Measurements from ENCODE around the gene ELL2.
A peak's percentile ranks its signal among the peaks of the same experiment; 100 is the strongest.

Gene ELL2

GRCh38 chr5:95961617-95962474, at the start of gene ELL2:
Gene ELL2 (minus strand): TSS chr5:95961851. CDS start chr5:95961721, 130 bp downstream.
- DNase-seq (ENCODE audit: insufficient read length, low spot score): peak; percentile 92
- peak; percentile 87 for FAIRE-seq

- DNase-seq (ENCODE audit: insufficient read length, low spot score) (no peak), FAIRE-seq (no peak)
Observed at GRCh38 chr5:96008987-96009647, 47.5 kb upstream of the ELL2 start.

DNA sequence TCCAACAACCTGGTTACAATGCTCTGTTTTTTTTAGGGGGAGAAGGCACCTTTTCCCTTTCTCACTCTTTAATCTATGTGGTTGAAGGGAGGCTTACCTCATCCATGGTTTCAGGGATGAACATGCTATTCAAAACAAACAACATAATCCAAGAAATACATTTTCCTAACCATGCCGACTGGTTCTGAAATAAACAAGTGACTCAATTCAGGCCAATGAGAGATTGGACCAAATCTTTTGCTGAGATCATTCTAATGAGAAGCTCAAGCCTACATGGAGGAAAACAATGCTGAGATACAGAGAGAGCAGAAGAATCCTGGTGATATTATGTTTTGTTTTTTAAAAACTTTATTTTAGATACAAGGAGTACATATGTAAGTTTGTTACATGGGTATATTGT, 46.8 kb upstream of the ELL2 start:
- no peak for DNase-seq (ENCODE audit: insufficient read length, low spot score)
- no peak for FAIRE-seq

DNA sequence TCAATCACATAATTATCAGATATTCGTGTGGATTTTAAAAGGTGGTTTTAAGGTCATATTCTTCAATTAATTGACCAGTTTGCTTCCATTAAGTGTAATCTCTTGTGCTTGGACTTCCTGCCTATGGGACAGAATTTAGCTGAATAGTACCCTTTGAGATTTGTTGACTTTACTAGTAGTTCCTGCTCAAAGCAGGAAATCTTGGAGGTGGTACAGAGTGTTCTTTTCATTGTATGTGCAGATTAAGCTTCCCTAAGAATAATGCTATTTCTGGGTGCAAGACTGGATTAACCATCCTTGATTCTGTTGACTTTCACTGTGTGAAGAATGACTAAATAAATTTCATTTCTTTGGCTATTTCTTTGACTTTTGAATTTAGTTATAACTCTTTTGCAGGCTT, 45.4 kb upstream of the ELL2 start:
- no peak for FAIRE-seq
- no peak for DNase-seq (ENCODE audit: insufficient read length, low spot score)

DNA sequence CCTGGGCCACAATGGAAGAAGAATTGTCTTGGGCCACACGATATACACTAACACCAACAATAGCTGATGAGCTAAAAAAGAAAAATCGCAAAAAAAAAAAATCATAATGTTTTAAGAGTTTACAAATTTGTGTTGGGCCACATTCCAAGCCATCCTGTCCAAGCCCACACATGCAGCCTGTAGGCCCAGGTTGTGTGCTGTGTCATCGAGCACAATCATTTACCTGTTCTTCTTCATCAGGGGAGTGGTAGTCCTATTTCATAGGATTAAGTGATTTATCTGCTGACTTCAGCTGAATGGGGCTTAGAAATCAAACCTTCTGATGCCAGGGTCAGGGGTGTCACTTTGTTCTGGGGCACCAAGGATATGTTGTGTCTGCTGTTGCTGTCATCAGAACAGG, 44.6 kb upstream of the ELL2 start:
- FAIRE-seq (peak; percentile 48), DNase-seq (ENCODE audit: insufficient read length, low spot score) (no peak)

- FAIRE-seq (no peak), DNase-seq (ENCODE audit: insufficient read length, low spot score) (no peak)
Observed at GRCh38 chr5:96004754-96005153, 43.1 kb upstream of the ELL2 start.

DNA sequence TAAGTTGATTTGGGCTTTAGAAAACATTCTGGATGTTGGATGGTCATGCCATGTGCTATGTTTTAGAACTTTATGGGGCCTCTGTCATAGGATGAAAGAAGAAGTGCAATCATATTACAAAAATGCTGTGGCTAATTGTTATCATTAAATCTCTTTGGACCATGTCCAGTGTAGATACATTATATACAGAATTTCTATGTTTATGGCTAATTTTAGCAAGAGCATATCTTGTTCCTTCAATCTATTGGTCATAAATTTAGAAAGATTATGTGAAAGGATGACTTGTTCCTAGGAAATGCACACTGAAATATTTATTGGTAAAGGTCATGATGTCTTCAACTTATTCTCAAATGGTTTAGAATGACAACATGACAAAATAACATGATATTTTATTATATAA, 42.4 kb upstream of the ELL2 start:
- FAIRE-seq: no peak
- no peak for DNase-seq (ENCODE audit: insufficient read length, low spot score)

DNA sequence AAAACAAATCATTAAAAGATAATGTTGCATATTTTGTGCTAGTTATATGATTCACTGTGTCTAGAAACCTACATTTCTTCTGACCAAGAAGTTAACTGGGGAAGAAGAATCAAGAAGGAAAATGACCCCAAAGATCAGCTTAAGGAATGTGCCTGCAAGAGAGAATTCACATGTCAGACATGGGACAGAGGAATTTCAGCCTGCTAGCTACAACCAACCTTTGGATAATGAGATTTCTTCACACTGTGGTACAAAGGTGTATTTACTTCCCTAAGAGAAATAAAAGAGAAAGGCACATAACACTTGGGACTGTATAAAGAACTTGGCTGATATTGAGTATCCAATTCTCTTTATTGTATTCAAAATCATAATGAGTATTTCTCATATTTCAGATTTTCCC, 39.6 kb upstream of the ELL2 start:
- FAIRE-seq: no peak
- no peak for DNase-seq (ENCODE audit: insufficient read length, low spot score)

DNA sequence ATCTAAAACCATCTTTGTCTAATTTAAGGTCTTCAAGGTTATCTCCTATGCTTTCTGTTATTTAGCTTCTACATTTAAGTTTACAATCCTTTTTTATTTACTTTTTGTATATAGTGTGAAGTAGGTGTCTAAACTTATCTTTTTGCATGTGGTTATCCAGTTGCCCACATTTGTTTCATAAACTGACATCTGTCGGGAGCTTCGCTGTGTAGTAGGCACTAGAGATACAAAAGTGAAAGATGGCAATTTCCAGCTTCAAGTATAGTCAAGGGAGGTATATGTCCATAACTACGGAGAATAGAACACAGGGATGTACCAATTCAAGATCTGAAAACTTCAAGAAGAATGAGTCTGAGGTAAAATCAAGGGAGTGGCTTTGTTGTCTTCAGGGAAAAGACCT, 38.7 kb upstream of the ELL2 start:
- DNase-seq (ENCODE audit: insufficient read length, low spot score) (no peak), FAIRE-seq (no peak)

DNA sequence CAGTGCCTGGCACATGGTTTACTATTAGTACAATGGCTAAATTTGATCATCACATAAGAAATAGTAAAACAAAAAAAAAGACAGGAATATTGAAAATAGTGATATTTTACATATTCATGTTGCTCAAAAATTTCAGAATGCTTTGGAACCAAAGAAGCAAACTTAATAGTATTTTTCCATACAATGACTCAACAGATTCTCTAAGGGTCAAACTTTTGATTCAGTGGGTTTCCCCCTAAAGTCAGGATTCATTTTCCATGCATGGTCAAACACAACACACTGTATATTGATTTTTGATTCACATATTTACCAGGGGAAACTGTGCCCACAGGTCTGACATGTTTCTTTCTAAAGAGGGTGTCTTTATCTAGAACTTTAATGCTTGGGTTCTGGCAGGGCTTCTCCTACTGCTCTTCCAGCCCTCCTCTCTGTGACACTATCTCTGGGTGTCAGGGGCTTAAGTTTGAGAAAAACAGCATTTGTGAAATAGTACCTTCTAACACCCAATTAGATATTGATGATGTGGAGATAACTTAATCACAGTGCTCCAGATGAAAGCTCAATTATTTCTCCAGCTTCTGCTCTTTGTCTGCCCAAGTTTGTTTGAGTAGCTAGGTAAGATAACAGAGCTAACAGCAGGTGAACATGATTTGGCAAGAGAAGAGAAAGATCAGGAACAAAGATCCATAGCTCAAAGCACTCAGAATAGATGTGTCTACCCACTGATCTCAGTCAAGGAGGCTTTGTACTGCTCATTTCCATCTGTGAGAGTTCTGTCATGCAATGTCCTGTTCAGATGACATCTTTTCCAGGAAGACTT, 35.5 kb upstream of the ELL2 start:
- DNase-seq (ENCODE audit: insufficient read length, low spot score): no peak
- FAIRE-seq: no peak

DNA sequence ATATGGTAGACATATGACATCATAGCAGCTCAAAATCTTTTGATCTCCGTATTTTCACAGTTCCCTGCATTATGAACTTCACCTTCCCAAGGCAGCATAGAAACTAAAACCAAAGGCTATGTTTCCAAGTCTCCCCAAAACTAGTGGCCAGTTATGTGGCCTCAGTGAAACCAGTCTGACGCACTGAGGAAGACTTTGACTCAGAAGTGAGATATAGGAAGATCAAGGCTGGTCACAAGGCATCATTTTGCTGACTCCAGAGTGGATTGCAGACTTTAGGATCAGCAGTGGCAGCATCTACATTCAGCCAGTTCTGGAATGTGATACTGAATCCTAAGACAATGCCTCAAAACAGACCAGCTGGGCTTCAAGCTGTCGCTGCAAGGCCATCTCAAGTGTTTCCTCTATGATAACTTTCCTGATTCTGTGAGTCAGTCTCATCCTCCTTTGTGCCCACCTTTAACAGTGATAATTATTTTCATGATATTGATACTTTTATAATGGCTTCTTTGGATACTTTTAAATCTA, 34.4 kb upstream of the ELL2 start:
- DNase-seq (ENCODE audit: insufficient read length, low spot score) (no peak), FAIRE-seq (no peak)

- DNase-seq (ENCODE audit: insufficient read length, low spot score): no peak
- FAIRE-seq: no peak
Observed at GRCh38 chr5:95993776-95994175, 32.1 kb upstream of the ELL2 start.

DNA sequence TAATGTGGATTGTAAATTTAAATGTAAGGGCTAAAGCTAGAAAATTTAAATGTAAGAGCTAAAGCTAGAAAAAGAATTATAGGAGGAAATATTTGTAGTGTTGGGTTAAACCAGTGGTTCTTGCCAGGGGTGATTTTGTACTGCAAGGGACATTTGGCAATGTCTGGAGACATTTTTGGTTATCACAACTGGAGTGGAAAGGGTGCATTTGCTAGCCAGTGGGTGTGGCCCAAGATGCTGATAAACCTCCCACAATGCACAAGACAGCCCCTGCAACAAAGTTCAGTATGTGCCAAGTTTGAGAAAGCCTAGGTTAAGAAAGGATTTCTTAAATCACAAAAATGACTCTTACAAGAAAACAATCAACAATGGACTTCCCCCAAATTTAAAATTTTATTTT, 31.6 kb upstream of the ELL2 start:
- FAIRE-seq: no peak
- DNase-seq (ENCODE audit: insufficient read length, low spot score): no peak

- FAIRE-seq: no peak
- DNase-seq (ENCODE audit: insufficient read length, low spot score): no peak
Observed at GRCh38 chr5:95989283-95990048, 27.8 kb upstream of the ELL2 start.

DNA sequence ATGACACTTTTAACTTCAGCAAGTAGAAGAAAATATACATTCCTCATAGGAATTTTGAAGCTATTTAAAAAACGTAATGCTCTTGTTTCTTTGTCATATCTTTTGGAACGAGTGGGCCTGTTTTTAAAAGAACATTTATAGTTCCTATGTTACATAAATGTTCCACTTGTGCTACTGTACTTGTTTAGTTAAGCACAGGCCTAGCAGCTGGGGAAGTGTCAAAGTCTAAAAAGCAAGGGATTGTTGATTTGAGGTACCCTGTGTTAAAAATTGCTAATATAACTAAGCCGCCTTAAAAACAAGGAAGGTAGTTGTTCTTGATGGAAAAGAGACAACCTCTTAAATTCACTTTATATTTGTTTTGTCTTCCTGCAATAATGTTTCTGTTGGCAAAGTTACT, 27.2 kb upstream of the ELL2 start:
- DNase-seq (ENCODE audit: insufficient read length, low spot score) (no peak), FAIRE-seq (no peak)

- DNase-seq (ENCODE audit: insufficient read length, low spot score): no peak
- FAIRE-seq: no peak
Observed at GRCh38 chr5:95988094-95988493, 26.4 kb upstream of the ELL2 start.

DNA sequence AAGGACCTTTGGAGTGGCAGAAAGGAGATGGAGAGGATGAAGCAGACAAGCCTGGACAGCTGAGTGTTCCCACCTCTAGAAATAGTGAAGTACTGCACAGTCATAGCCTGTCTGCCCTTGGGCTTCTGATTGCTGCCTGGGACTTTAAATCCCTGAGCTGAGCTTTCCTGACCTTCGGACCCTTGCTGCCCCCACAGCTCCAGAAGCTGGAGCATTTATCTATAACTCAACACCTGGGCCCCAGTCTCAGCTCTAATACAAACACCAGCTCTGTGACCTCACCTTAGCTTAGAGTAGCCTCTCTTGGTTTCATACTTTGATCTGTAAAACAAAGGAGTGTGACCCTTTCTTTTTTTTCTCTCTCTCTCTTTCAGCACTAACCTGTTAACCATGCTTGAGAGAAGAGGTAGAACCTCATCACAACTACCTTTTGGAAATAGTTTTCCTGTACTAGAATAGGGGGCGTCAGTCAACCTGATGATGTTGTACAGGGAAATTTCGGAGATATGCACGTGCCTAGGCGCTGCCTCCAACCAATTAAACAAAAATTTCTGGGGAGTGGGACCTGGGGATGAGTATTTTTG, 25.4 kb upstream of the ELL2 start:
- FAIRE-seq: no peak
- no peak for DNase-seq (ENCODE audit: insufficient read length, low spot score)

DNA sequence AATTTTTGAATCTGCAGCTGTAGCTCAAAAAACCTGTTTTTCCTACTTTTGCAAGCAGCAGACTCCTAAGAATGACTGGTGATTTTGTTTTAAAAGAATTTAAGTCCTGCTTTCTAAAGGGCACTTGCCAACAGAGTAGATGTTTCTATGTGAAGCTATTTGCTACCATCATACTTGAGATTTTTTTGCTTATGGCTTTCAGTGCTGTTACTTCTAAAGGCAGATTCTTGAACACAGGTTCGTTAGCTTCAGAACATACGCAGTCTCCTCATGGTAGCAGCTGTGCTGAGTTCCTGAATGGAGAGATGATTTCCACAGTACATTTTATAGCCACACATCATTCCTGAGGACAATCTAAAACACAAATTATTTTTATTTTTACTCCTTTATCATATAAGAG, 24.4 kb upstream of the ELL2 start:
- no peak for FAIRE-seq
- no peak for DNase-seq (ENCODE audit: insufficient read length, low spot score)

- DNase-seq (ENCODE audit: insufficient read length, low spot score): no peak
- FAIRE-seq: no peak
Observed at GRCh38 chr5:95985249-95985648, 23.6 kb upstream of the ELL2 start.

DNA sequence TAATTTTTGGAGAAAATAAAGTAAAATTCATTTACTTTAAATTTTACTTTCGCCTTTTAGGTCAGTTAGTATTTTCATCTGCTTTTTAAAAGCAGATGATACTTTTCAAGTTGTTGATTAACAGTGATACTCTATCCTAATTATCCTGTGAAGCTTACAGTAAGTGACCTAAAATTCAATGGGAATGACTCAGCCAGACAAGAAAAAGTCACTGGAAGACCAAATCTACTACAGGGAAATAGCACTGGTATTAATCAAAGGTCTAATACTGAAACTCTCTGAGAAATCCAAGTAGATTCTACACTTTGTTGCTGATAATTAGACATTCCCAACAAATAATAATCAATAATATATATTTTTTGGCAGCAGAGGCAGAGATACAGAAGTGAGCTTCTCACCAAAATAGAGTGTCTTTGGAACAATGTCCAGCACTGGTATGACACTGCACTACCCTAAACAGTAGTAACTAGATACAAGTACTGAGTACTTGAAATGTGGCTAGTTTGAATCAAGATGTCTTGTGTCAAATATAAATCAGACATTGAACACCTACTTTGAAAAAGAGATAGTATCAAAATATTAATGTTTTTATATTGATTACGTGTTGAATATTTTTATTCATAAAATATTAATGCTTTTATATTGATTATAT, 22.8 kb upstream of the ELL2 start:
- DNase-seq (ENCODE audit: insufficient read length, low spot score) (no peak), FAIRE-seq (no peak)
